Mesodermal cell (in vitro differentiated cells): ENCODE measurements around the gene GRAP.
A peak's percentile ranks its signal among the peaks of the same experiment; 100 is the strongest.

Source experiments
- H3K27ac ChIP-seq: 2 replicates; pipeline ENCODE4 v1.7.0; 2013; ENCODE audit warnings: mild to moderate bottlenecking, low read depth, low read length, moderate library complexity; ENCODE audit not compliant: severe bottlenecking
- H3K36me3 ChIP-seq: 2 replicates; pipeline ENCODE4 v1.7.1; 2013; ENCODE audit warnings: mild to moderate bottlenecking, low read length, moderate library complexity; ENCODE audit not compliant: control insufficient read depth, insufficient read depth
- H3K4me1 ChIP-seq: one replicate; pipeline ENCODE4 v1.7.1; 2013; ENCODE audit warnings: mild to moderate bottlenecking, low read length; ENCODE audit not compliant: insufficient read depth, control insufficient read depth, poor library complexity, severe bottlenecking
- H3K4me3 ChIP-seq: 2 replicates; pipeline ENCODE4 v1.7.0; 2013; ENCODE audit warnings: low read length, control low read depth, mild to moderate bottlenecking; ENCODE audit not compliant: insufficient read depth, poor library complexity, severe bottlenecking; ENCODE audit errors: extremely low read depth
- H3K9me3 ChIP-seq: 2 replicates; pipeline ENCODE4 v1.7.1; 2013; ENCODE audit warnings: mild to moderate bottlenecking, low read length, moderate library complexity; ENCODE audit not compliant: control insufficient read depth
- WGBS, 2 experiments: methylation state at CpG; one replicate each; pipeline ENCODE4 v1.1.5; 2013; ENCODE audit warnings: missing lambda C conversion rate in 2 of 2; ENCODE audit not compliant: insufficient coverage in 2 of 2; 5-methylcytosine and 5-hydroxymethylcytosine counted together

The GRAP gene

GRCh38 chr17:18987862-18988545 is 58.8 kb downstream of the GRAP start:
- Histone ChIP-seq H3K36me3 (peaks cover 33% of the 10 kb centered on the region), H3K27ac (no peak overlapping the region), H3K4me3 (no peak overlapping the region), H3K4me1 (no peaks in the 10 kb centered on the region), H3K9me3 (no peaks in the 10 kb centered on the region)
- WGBS, 2 experiments, result 95 to 96% methylated on average over 14 of the region's 14 CpGs

GRCh38 chr17:18987230-18987610 is 59.5 kb downstream of the GRAP start:
- no peak overlapping the region for H3K27ac ChIP-seq
- WGBS, 2 experiments, result 98 to 99% methylated on average over 8 to 9 of the region's 9 CpGs
- no peak overlapping the region for H3K4me3 ChIP-seq
- no peaks in the 10 kb centered on the region for H3K9me3 ChIP-seq
- peaks cover 6% of the 10 kb centered on the region for H3K4me1 ChIP-seq
- peaks cover 33% of the 10 kb centered on the region for H3K36me3 ChIP-seq

GRCh38 chr17:18986541-18987229 is 60.1 kb downstream of the GRAP start:
- WGBS, 2 experiments, result 93 to 95% methylated on average over 17 to 19 of the region's 21 CpGs
- peaks cover 33% of the 10 kb centered on the region for H3K36me3 ChIP-seq

GRCh38 chr17:18985475-18985874 is 61.3 kb downstream of the GRAP start:
- peaks cover 21% of the 10 kb centered on the region for H3K4me1 ChIP-seq
- H3K4me3 ChIP-seq, result no peak overlapping the region
- WGBS, 2 experiments, result 95 to 100% methylated on average over 6 to 8 of the region's 9 CpGs
- H3K9me3 ChIP-seq, result no peaks in the 10 kb centered on the region
- no peak overlapping the region for H3K27ac ChIP-seq
- H3K36me3 ChIP-seq, result peaks cover 33% of the 10 kb centered on the region

More at GRCh38 chr17:18986541-18987229, 60.1 kb downstream of the GRAP start:
- Histone ChIP-seq H3K4me1 (peaks cover 11% of the 10 kb centered on the region), H3K4me3 (no peak overlapping the region), H3K9me3 (no peaks in the 10 kb centered on the region), H3K27ac (no peak overlapping the region)

- no peak overlapping the region for H3K27ac ChIP-seq
- no peak overlapping the region for H3K4me3 ChIP-seq
- H3K36me3 ChIP-seq, result peaks cover 29% of the 10 kb centered on the region
- no peaks in the 10 kb centered on the region for H3K9me3 ChIP-seq
- H3K4me1 ChIP-seq, result peaks cover 21% of the 10 kb centered on the region
- WGBS, 2 experiments, result 93 to 98% methylated on average over 17 to 18 of the region's 21 CpGs
These were observed 62.3 kb downstream of the GRAP start for GRCh38 chr17:18984273-18985114.

GRCh38 chr17:18981642-18982424 is 64.9 kb downstream of the GRAP start:
- no peak overlapping the region for H3K4me3 ChIP-seq
- H3K36me3 ChIP-seq, result peaks cover 40% of the 10 kb centered on the region
- H3K9me3 ChIP-seq, result no peaks in the 10 kb centered on the region
- peak overlapping the region; percentile 82 for H3K27ac ChIP-seq
- H3K4me1 ChIP-seq, result peaks cover 21% of the 10 kb centered on the region
- 81 to 82% methylated on average over 29 to 30 of the region's 30 CpGs for WGBS, 2 experiments

- Histone ChIP-seq H3K4me1 (peaks cover 21% of the 10 kb centered on the region), H3K36me3 (peaks cover 43% of the 10 kb centered on the region), H3K27ac (peak overlapping the region; percentile 82), H3K9me3 (no peaks in the 10 kb centered on the region), H3K4me3 (no peak overlapping the region)
- WGBS, 2 experiments, result 90 to 100% methylated on average over 4 to 6 of the region's 6 CpGs
These were observed 65.5 kb downstream of the GRAP start for GRCh38 chr17:18981335-18981641.

- Histone ChIP-seq H3K4me1 (peaks cover 21% of the 10 kb centered on the region), H3K4me3 (no peak overlapping the region), H3K27ac (no peak overlapping the region), H3K36me3 (peaks cover 46% of the 10 kb centered on the region), H3K9me3 (no peaks in the 10 kb centered on the region)
- WGBS, 2 experiments, result 80 to 86% methylated on average over 11 of the region's 13 CpGs
These were observed 65.9 kb downstream of the GRAP start for GRCh38 chr17:18980682-18981334.

- WGBS, 2 experiments, result 95 to 96% methylated on average over 14 to 15 of the region's 17 CpGs
- H3K27ac ChIP-seq, result no peak overlapping the region
- H3K9me3 ChIP-seq, result no peaks in the 10 kb centered on the region
- peaks cover 39% of the 10 kb centered on the region for H3K36me3 ChIP-seq
- no peak overlapping the region for H3K4me3 ChIP-seq
- H3K4me1 ChIP-seq, result peaks cover 21% of the 10 kb centered on the region
These were observed 68.1 kb downstream of the GRAP start for GRCh38 chr17:18978655-18979054.

GRCh38 chr17:18978050-18978449 is 68.7 kb downstream of the GRAP start:
- H3K27ac ChIP-seq, result no peak overlapping the region
- peaks cover 21% of the 10 kb centered on the region for H3K4me1 ChIP-seq
- no peaks in the 10 kb centered on the region for H3K9me3 ChIP-seq
- H3K4me3 ChIP-seq, result no peak overlapping the region
- 96 to 99% methylated on average over 9 to 12 of the region's 13 CpGs for WGBS, 2 experiments
- peaks cover 34% of the 10 kb centered on the region for H3K36me3 ChIP-seq
